Body of pancreas (tissue), 4 donors: ENCODE measurements around the gene DHODH.

Experiments used
- POLR2A ChIP-seq, 3 donors: fragments of 450-650 bp; IDR thresholded peaks; one replicate each; pipeline ENCODE4 v1.6.1; 2016; ENCODE audit warnings: antibody characterized with exemption in 3 of 3, mild to moderate bottlenecking in 2 of 3
- TF ChIP-seq, protein P1 (sequence below), 7 experiments: fragments of 450-650 bp in 4 of 7; fragments of 200-600 bp in 3 of 7; sonication (generic) in 3 of 7; IDR thresholded peaks; one replicate each; pipeline ENCODE4 v1.5.1; 2016 to 2019; ENCODE audit warnings: antibody characterized with exemption in 7 of 7

DNA sequence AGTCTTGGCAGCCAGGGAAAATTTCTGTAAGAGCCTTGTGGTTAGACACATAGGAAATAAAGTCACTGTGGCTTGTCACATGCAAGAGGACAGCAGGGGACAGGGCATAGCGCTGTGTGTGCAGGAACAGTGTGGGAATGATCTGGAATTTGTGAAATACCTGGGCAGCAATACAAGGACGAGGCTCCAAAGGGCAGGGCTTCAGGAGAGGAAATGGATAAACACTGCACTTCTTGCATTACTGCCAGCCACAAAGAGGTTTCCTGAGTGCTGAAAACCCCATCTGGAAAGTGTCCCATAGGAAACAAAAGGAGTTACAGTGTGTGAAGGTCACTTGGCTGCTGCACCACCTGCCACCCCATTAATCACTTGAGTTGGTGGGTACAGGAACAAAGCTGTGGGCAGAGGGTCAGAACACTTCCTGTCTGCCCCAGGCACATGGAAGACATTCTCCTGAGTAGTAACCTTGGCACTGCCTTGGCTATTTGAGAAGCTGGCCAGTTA is 33.7 kb downstream of the DHODH start:
- peak in 2 of 3 donors; percentile 13 to 26 for TF ChIP-seq POLR2A (IDR thresholded peaks at IDR 0.05)
- TF ChIP-seq, protein P1, sequence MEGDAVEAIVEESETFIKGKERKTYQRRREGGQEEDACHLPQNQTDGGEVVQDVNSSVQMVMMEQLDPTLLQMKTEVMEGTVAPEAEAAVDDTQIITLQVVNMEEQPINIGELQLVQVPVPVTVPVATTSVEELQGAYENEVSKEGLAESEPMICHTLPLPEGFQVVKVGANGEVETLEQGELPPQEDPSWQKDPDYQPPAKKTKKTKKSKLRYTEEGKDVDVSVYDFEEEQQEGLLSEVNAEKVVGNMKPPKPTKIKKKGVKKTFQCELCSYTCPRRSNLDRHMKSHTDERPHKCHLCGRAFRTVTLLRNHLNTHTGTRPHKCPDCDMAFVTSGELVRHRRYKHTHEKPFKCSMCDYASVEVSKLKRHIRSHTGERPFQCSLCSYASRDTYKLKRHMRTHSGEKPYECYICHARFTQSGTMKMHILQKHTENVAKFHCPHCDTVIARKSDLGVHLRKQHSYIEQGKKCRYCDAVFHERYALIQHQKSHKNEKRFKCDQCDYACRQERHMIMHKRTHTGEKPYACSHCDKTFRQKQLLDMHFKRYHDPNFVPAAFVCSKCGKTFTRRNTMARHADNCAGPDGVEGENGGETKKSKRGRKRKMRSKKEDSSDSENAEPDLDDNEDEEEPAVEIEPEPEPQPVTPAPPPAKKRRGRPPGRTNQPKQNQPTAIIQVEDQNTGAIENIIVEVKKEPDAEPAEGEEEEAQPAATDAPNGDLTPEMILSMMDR (IDR thresholded peaks at IDR 0.05) = no peak
